PC-3 (cell line): ENCODE data around the gene PCDHGC4. TPM values are rescaled to one million over a fixed set of nuclear protein-coding genes. Genes with fewer than 3 reads are reported as not detected.
A peak's percentile ranks its signal among the peaks of the same experiment; 100 is the strongest.

ENCODE experiments used
- ATAC-seq: fragments of 200-7000 bp; cut with Tn5 transposase; 2 replicates; pipeline ENCODE4 v1.9.1; 2020; ENCODE audit warnings: mild to moderate bottlenecking, moderate library complexity
- BruUV-seq: library from RNA; stranded (reverse); fragments of 400-500 nt; replicated peaks from 2 replicates; lab custom pipeline; 2021; lab: Mats Ljungman, UMichigan
- CTCF ChIA-PET: fragments of 300-600 bp; sonication (Branson Sonifier 250); formaldehyde crosslinking; loops from one replicate; lab custom pipeline; 2022; ENCODE audit warnings: antibody characterized with exemption; lab: Charles Lee
- POLR2A ChIA-PET: fragments of 300-600 bp; sonication (Branson Sonifier 250); formaldehyde crosslinking; loops from one replicate; lab custom pipeline; 2022; ENCODE audit warnings: antibody characterized with exemption; ENCODE audit not compliant: unreplicated experiment; lab: Charles Lee
- DNase-seq: peaks from one replicate; pipeline ENCODE4 v3.0.0-alpha.2; 2015
- H2AFZ ChIP-seq: fragments of 300-600 bp; sonication (generic); 2 replicates; pipeline ENCODE4 v1.6.0; 2016; ENCODE audit warnings: antibody characterized with exemption, low read length
- H3F3A ChIP-seq: fragments of 300-600 bp; sonication (generic); one replicate; pipeline ENCODE4 v1.6.0; 2017; ENCODE audit warnings: antibody characterized with exemption, low read length, control low read depth, mild to moderate bottlenecking; ENCODE audit not compliant: unreplicated experiment
- H3K27ac ChIP-seq: fragments of 300-600 bp; sonication (generic); 2 replicates; pipeline ENCODE4 v1.5.1; 2016; ENCODE audit warnings: mild to moderate bottlenecking, low read length
- H3K27me3 ChIP-seq: fragments of 300-600 bp; sonication (generic); 2 replicates; pipeline ENCODE4 v1.6.1; 2016; ENCODE audit warnings: low read length, mixed read lengths
- H3K36me3 ChIP-seq: fragments of 300-600 bp; sonication (generic); 2 replicates; pipeline ENCODE4 v1.6.1; 2016; ENCODE audit warnings: low read depth, mixed run types, low read length, mixed read lengths
- H3K4me1 ChIP-seq: fragments of 300-600 bp; sonication (generic); 2 replicates; pipeline ENCODE4 v1.5.1; 2016; ENCODE audit warnings: low read length; ENCODE audit not compliant: insufficient read depth
- H3K4me2 ChIP-seq: fragments of 300-600 bp; sonication (generic); 2 replicates; pipeline ENCODE4 v1.6.0; 2016; ENCODE audit warnings: low read length
- H3K4me3 ChIP-seq: fragments of 300-600 bp; sonication (generic); 2 replicates; pipeline ENCODE4 v1.5.1; 2016; ENCODE audit warnings: mild to moderate bottlenecking, low read length, mixed read lengths
- H3K79me2 ChIP-seq: fragments of 300-600 bp; sonication (generic); 2 replicates; pipeline ENCODE4 v1.6.1; 2017; ENCODE audit warnings: low read length, mixed read lengths
- H3K9ac ChIP-seq: fragments of 300-600 bp; sonication (generic); 2 replicates; pipeline ENCODE4 v1.6.0; 2016; ENCODE audit warnings: mild to moderate bottlenecking, low read length
- H3K9me2 ChIP-seq: fragments of 300-600 bp; sonication (generic); replicated peaks from 2 replicates; pipeline ENCODE4 v1.6.1; 2016; ENCODE audit warnings: mixed run types, low read length, mixed read lengths
- H3K9me3 ChIP-seq: fragments of 300-600 bp; sonication (generic); 2 replicates; pipeline ENCODE4 v1.6.1; 2016; ENCODE audit warnings: low read length, mixed read lengths
- H4K20me1 ChIP-seq: fragments of 300-600 bp; sonication (generic); 2 replicates; pipeline ENCODE4 v1.6.1; 2016; ENCODE audit warnings: low read length, mixed read lengths
- CTCF ChIP-seq: fragments of 300-600 bp; sonication (generic); conservative IDR thresholded peaks from 2 replicates; pipeline ENCODE4 v1.5.1; 2017; ENCODE audit warnings: antibody characterized with exemption, low read depth, mild to moderate bottlenecking, low read length
- EZH2 ChIP-seq: fragments of 300-600 bp; sonication (generic); IDR thresholded peaks from one replicate; pipeline ENCODE4 v1.6.1; 2017; ENCODE audit warnings: antibody characterized with exemption, mild to moderate bottlenecking, low read length; ENCODE audit not compliant: unreplicated experiment
- EZH2phosphoT487 ChIP-seq: fragments of 300-600 bp; sonication (generic); IDR thresholded peaks from 2 replicates; pipeline ENCODE4 v1.6.1; 2018; ENCODE audit warnings: mild to moderate bottlenecking, antibody characterized with exemption, low read length, borderline replicate concordance
- intact Hi-C: fragments of 100-400 bp; cut with micrococcal nuclease; formaldehyde crosslinking; loops from 2 replicates; pipeline ENCODE4 v1.9.0; 2023
- total RNA-seq: library from RNA; depleted of rRNA; stranded (reverse); fragments of >200 nt; gene quantifications from 2 replicates; pipeline ENCODE4 v1.2.3, GENCODE V29; 2014

PCDHGC4 gene
- total RNA-seq, 1 experiment from 2014 or later = 0.58 TPM

DNA sequence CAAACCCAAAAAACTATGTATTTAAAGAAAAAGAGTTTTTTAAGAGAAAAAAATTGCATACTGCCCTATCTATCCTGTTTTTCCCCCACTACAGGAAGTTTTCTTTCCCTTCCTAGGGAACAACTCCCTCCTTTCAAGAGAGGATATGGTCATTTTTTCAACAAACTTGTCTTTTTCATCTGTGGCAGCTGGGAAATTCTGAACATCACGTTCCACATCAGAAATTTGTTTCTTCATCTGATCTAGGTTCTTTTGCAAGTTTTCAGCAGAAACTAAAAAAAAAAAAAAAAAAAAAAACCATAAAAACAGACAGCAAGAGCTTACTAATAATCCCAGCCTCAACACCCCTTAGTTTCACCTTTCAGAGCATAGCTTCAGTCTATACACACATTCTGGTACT, 42.6 kb downstream of the PCDHGC4 start:
- POLR2A ChIA-PET = no interaction called here

GRCh38 chr5:141528291-141528984, 43.6 kb downstream of the PCDHGC4 start:
- CTCF ChIA-PET = no interaction called here
- POLR2A ChIA-PET = no interaction called here
- no peak overlapping the region for H3K27ac ChIP-seq
- BruUV-seq = TSS peak; percentile 42
- TF ChIP-seq EZH2 (no peak), CTCF (no peak), EZH2phosphoT487 (no peak)
- peaks cover 4% of the 10 kb centered on the region for H3F3A ChIP-seq
- ATAC-seq (no peak), DNase-seq (no peak)
- no peaks in the 10 kb centered on the region for H3K9me2 ChIP-seq
- no peak overlapping the region for H3K4me2 ChIP-seq
- H3K27me3 ChIP-seq = no peaks in the 10 kb centered on the region
- peaks cover 7% of the 10 kb centered on the region; the same call in 1 of the 2 replicates for H3K4me1 ChIP-seq
- peaks cover 49% of the 10 kb centered on the region for H3K36me3 ChIP-seq
- H3K9me3 ChIP-seq = no peaks in the 10 kb centered on the region
- no peak overlapping the region for H2AFZ ChIP-seq
- intact Hi-C loops = no loop called here
- H3K4me3 ChIP-seq = no peak overlapping the region
- H3K9ac ChIP-seq = no peak overlapping the region
- no peaks in the 10 kb centered on the region for H4K20me1 ChIP-seq
- H3K79me2 ChIP-seq = 0 out of 2 replicates have a peak, but pooled peaks cover 6% of the 10 kb centered on the region

More for the DNA sequence above, 42.6 kb downstream of the PCDHGC4 start:
- no peak overlapping the region for H3K9ac ChIP-seq
- H3K4me2 ChIP-seq = no peak overlapping the region
- H2AFZ ChIP-seq = no peak overlapping the region
- peaks cover 18% of the 10 kb centered on the region for H3K4me1 ChIP-seq
- ATAC-seq (no peak), DNase-seq (no peak)
- peaks cover 54% of the 10 kb centered on the region for H3K36me3 ChIP-seq
- no peaks in the 10 kb centered on the region for H4K20me1 ChIP-seq
- H3K9me3 ChIP-seq = no peaks in the 10 kb centered on the region
- TF ChIP-seq CTCF = no peak
- TF ChIP-seq EZH2 = no peak
- no peak for TF ChIP-seq EZH2phosphoT487
- no peak overlapping the region for H3K27ac ChIP-seq
- no peak overlapping the region for H3K4me3 ChIP-seq
- CTCF ChIA-PET = no interaction called here
- H3K27me3 ChIP-seq = no peaks in the 10 kb centered on the region
- peaks cover 4% of the 10 kb centered on the region for H3F3A ChIP-seq
- no TSS peak for BruUV-seq
- 0 out of 2 replicates have a peak, but pooled peaks cover 6% of the 10 kb centered on the region for H3K79me2 ChIP-seq
- no peaks in the 10 kb centered on the region for H3K9me2 ChIP-seq
- intact Hi-C loops = no loop called here

- POLR2A ChIA-PET = no interaction called here
- Histone ChIP-seq H3K4me1 (peaks cover 6% of the 10 kb centered on the region; the same call in 1 of the 2 replicates), H4K20me1 (no peaks in the 10 kb centered on the region), H3K27ac (no peak overlapping the region), H3K9me3 (no peaks in the 10 kb centered on the region), H3K9ac (no peak overlapping the region), H3K4me2 (no peak overlapping the region), H3K79me2 (0 out of 2 replicates have a peak, but pooled peaks cover 2% of the 10 kb centered on the region), H3K9me2 (no peaks in the 10 kb centered on the region), H3K4me3 (no peak overlapping the region), H3K27me3 (no peaks in the 10 kb centered on the region), H3K36me3 (peaks cover 46% of the 10 kb centered on the region), H3F3A (peaks cover 4% of the 10 kb centered on the region), H2AFZ (no peak overlapping the region)
- BruUV-seq = no TSS peak
- DNase-seq (no peak), ATAC-seq (no peak)
- CTCF ChIA-PET = no interaction called here
- TF ChIP-seq EZH2 (no peak), EZH2phosphoT487 (no peak), CTCF (no peak)
- intact Hi-C loops = no loop called here
These were observed 44.2 kb downstream of the PCDHGC4 start for GRCh38 chr5:141529002-141529401.
